Measurements from ENCODE around the gene PRKCH. TPM values are rescaled to one million over a fixed set of nuclear protein-coding genes. Genes with fewer than 3 reads are reported as not detected.

PRKCH gene
- total RNA-seq, 4 donors from 2014 or later: 34.5 to 51.3 (median 45.0) TPM

DNA sequence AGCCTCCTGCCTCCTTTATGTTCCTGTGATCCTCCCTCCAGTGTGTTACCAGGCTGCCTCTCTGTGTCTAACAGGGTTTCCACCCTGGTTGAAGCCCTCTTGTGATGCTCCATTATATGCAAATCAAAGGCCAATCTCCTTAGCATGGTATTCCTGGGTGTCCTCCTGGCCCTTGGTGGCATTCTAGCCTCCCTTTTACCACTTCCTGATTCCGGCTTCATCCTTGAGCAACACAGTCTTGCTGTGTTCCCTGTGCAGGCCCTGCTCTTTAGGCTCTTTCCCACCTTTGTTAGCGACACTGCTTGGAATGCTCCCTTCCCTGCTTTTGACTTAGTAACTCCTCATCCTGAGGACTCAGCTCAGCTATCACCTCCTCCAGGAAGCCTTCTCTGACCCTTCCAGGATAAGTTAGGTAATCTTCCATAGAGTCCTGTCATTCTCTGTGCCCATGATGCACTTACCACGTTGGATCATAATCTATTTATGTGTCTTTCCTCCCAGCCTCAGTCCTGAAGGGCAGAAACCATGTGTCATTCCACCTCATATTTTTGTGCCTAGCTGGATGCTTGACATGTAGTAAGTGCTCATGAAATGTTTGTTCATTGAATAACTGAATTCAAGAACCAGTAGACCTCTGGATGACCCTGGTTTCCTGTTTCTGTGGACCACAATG lies 37.3 kb downstream of the PRKCH start:
- intact Hi-C loops (cut with DNase I): no loop called here
- Histone ChIP-seq H3K4me1 (peaks cover 0 to 75% (median 22%) of the 10 kb centered on the region in 3 donors), H3K27me3 (no peaks in the 10 kb centered on the region), H3K9me3 (no peaks in the 10 kb centered on the region), H3K4me3 (no peak overlapping the region), H3K36me3 (no peaks in the 10 kb centered on the region), H3K27ac (peak overlapping the region in 2 of 4 donors; percentile 32 to 87)
- no peak for DNase-seq
- WGBS, 2 donors: 69 to 84% methylated on average over 3 of the region's 3 CpGs
- TF ChIP-seq, protein P1, sequence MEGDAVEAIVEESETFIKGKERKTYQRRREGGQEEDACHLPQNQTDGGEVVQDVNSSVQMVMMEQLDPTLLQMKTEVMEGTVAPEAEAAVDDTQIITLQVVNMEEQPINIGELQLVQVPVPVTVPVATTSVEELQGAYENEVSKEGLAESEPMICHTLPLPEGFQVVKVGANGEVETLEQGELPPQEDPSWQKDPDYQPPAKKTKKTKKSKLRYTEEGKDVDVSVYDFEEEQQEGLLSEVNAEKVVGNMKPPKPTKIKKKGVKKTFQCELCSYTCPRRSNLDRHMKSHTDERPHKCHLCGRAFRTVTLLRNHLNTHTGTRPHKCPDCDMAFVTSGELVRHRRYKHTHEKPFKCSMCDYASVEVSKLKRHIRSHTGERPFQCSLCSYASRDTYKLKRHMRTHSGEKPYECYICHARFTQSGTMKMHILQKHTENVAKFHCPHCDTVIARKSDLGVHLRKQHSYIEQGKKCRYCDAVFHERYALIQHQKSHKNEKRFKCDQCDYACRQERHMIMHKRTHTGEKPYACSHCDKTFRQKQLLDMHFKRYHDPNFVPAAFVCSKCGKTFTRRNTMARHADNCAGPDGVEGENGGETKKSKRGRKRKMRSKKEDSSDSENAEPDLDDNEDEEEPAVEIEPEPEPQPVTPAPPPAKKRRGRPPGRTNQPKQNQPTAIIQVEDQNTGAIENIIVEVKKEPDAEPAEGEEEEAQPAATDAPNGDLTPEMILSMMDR (IDR thresholded peaks at IDR 0.05): no peak
- TF ChIP-seq POLR2A (IDR thresholded peaks at IDR 0.05): no peak

- H3K4me1 ChIP-seq: peaks cover 9 to 73% (median 16%) of the 10 kb centered on the region in 3 donors
- no peak overlapping the region for H3K27ac ChIP-seq
- WGBS, 2 donors: 68 to 85% methylated on average over 5 of the region's 5 CpGs
- TF ChIP-seq, protein P1 (IDR thresholded peaks at IDR 0.05): no peak
- TF ChIP-seq POLR2A (IDR thresholded peaks at IDR 0.05): no peak
- H3K36me3 ChIP-seq: no peaks in the 10 kb centered on the region
- intact Hi-C loops (cut with DNase I): no loop called here
- no peak for DNase-seq
- no peaks in the 10 kb centered on the region for H3K9me3 ChIP-seq
- no peaks in the 10 kb centered on the region for H3K27me3 ChIP-seq
- no peak overlapping the region for H3K4me3 ChIP-seq
Observed at GRCh38 chr14:61360796-61361525, 39.6 kb downstream of the PRKCH start.

DNA sequence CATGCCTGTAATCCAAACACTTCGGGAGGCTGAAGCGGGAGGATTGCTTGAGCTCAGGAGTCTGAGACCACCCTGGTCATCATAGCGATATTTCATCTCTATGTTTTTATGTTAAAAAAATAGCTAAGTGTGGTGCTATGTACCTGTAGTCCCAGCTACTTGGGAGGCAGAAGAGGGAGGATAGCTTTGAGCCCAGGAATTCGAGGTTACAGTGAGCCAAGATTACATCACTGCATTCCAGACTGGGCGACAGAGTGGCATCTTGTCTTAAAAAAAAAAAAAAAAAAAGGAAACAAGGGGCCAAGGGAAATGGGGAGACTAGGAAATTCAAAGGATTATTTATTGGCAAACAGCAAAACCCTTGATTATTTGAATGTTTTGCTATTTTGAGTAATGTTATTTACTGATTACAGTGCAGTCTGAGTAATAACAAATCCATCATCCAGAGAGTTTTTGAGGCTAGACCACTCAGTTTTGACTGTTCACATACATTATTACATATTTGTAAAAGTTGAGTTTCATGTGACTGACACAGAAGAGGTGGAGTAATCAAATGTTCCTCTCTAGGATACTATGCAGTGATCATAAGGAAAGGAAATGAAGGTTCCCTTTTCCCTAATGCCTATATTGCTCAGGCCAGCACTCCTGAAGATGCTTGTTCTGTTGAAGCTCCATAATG lies 40.8 kb downstream of the PRKCH start:
- Histone ChIP-seq H3K4me3 (no peak overlapping the region), H3K9me3 (no peaks in the 10 kb centered on the region), H3K36me3 (no peaks in the 10 kb centered on the region), H3K4me1 (peaks cover 15 to 73% (median 20%) of the 10 kb centered on the region in 3 donors), H3K27me3 (no peaks in the 10 kb centered on the region), H3K27ac (peak overlapping the region in 1 of 4 donors; percentile 29)
- 77 to 81% methylated on average over 5 of the region's 5 CpGs for WGBS, 2 donors
- intact Hi-C loops (cut with DNase I): no loop called here
- no peak for TF ChIP-seq POLR2A (IDR thresholded peaks at IDR 0.05)
- DNase-seq: no peak

GRCh38 chr14:61364243-61364642 lies 42.9 kb downstream of the PRKCH start:
- Histone ChIP-seq H3K27me3 (no peaks in the 10 kb centered on the region), H3K36me3 (no peaks in the 10 kb centered on the region), H3K27ac (peak overlapping the region in 1 of 4 donors; percentile 5), H3K4me3 (no peak overlapping the region), H3K4me1 (peaks cover 15 to 73% (median 31%) of the 10 kb centered on the region in 3 donors), H3K9me3 (no peaks in the 10 kb centered on the region)
- intact Hi-C loops (cut with DNase I): no loop called here
- no peak for DNase-seq
- WGBS, 2 donors: 74% methylated on average over 2 of the region's 2 CpGs
- TF ChIP-seq, protein P1 (IDR thresholded peaks at IDR 0.05): no peak
- no peak for TF ChIP-seq POLR2A (IDR thresholded peaks at IDR 0.05)

GRCh38 chr14:61365667-61366212 lies 44.4 kb downstream of the PRKCH start:
- 23 to 24% methylated on average over 3 of the region's 3 CpGs for WGBS, 2 donors
- peaks cover 15 to 79% (median 31%) of the 10 kb centered on the region in 3 donors for H3K4me1 ChIP-seq
- H3K9me3 ChIP-seq: no peaks in the 10 kb centered on the region
- DNase-seq: no peak
- intact Hi-C loops (cut with DNase I): no loop called here
- no peaks in the 10 kb centered on the region for H3K36me3 ChIP-seq
- H3K27me3 ChIP-seq: no peaks in the 10 kb centered on the region
- peak overlapping the region in 2 of 4 donors; percentile 38 to 65 for H3K27ac ChIP-seq
- TF ChIP-seq, protein P1 (IDR thresholded peaks at IDR 0.05): no peak
- TF ChIP-seq POLR2A (IDR thresholded peaks at IDR 0.05): no peak
- no peak overlapping the region for H3K4me3 ChIP-seq

Data from esophagus squamous epithelium (tissue), 5 donors.